A204.1 (cell line): ENCODE results near the gene DPT.

ENCODE experiments used
- FAIRE-seq: peaks from 2 replicates; lab custom pipeline; 2012; peaks lifted over from hg19 to GRCh38; lab: Jason Lieb, UNC

DPT gene

GRCh38 chr1:168698453-168698852 is 30.6 kb downstream of the DPT start:
- no peak for FAIRE-seq

DNA sequence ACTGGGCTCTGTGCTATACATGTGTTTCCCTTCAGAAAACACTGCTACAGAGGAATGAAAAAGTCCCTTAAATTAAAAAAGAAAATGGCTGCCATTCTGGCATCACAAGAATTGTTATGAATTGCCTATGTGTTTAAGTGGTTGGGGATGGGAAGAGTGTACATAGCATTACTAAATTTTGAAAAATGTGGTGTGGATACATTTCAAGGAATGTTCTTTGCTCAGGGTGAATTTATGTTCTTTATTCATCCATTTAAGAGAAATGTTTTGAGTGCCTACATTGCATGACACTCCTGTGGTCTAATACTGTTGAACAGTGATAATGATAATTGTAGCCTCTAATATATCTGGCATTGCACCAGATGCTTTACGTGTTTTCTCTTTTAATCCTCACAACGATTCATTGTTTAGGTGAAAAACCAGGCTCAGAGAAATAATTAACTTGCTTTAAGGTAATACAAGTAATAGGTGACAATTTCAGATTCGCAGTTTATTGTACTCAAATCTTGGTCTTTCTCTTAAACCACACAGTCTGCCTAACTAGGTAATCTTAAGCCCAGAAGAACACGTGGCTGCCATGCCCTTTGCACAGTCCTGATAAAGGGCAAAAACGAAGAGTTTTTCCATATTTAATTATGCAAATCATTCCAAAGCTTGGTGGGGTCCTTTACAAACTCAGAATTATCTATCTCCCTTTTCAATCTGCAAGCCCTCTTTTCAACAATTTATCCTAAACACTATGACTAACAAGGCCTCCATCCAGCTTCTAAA is 31.5 kb downstream of the DPT start:
- FAIRE-seq, result no peak

DNA sequence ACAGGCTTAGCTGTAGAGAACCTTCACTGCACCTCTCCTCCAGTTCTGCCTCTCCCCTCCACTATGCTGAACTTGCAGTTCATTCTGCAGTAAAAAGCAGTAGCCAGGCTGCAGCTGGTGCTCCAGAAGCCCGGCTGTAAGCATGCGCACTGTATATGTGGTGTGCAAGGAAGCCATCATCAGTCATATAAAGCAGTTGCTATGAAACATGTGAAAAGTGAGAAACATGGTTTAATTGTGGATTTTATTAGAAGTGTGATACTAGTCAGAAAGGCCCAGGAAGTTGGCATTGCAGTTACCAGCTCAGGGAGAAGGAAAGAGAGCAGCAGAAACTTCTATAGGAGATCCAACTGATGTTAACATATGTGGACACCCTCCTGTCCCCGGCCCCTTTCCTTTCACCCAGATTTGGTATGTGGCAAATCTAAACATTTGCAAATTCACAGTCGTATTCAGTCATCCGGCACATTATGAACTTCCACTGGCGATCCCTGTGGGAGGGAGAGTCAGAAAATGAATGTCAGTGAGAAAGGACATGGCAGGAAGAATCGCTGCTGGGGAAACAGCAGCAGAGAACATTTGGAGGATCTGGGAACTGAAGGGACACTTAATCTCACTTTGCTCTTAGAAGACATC is 32.8 kb downstream of the DPT start:
- FAIRE-seq, result no peak

- FAIRE-seq, result no peak
Observed at GRCh38 chr1:168693872-168694238, 35.2 kb downstream of the DPT start.

- FAIRE-seq, result no peak
Observed at GRCh38 chr1:168693197-168693871, 35.7 kb downstream of the DPT start.

DNA sequence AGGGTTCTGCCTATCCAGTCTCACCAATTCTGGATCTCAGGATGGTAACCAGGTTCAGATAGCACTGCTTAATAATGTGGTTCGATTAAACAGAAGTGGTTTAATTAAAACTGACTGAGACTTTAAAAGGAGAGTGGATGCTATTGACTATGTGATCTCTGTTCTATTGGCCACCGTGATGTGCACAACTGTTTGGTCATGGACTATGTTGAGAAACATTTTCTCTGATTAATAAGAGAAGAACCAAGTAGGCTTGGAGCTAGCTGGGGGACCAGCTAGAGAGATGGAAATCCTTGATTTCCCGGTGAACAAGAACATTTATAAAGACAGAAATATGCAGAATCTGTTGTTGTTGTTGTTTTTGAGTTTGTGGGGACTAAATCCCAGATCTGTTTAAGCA is 36.5 kb downstream of the DPT start:
- FAIRE-seq, result no peak

DNA sequence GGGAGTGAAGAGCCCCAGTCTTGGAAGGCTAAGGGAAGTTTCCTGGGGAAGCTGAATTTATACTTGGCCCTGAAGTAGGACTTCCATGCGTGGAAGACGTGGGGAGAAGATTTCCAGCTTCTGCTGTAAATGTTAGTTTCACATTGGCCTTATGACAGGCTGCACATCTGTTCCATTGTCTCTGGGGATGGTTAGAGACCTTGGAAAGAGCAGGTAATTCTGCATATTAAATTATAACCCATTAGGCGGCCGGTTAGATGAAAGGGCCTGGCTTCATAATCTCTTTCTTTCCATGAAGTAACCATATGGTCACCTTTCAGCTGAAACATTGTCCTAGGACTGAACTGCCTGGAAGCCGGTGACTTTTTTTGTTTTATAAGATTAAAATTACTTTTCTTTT is 37.5 kb downstream of the DPT start:
- no peak for FAIRE-seq

- FAIRE-seq, result no peak
Observed at GRCh38 chr1:168689726-168690602, 39.0 kb downstream of the DPT start.

DNA sequence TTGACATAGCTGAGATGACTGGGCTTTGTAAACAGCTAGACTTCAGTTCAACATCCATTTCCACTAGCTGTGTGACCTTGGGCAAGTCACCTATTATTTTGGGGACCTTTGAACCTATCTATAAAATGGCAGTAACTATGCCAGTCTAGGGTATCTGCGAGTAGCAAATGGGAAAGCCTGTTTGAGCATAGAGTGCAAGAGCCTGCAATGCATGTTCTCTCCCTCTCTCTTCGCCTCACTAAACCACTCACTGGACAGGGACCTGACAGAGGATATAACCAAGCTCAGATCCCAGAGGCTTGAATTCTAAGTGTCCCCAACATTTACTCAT is 39.7 kb downstream of the DPT start:
- FAIRE-seq, result no peak

DNA sequence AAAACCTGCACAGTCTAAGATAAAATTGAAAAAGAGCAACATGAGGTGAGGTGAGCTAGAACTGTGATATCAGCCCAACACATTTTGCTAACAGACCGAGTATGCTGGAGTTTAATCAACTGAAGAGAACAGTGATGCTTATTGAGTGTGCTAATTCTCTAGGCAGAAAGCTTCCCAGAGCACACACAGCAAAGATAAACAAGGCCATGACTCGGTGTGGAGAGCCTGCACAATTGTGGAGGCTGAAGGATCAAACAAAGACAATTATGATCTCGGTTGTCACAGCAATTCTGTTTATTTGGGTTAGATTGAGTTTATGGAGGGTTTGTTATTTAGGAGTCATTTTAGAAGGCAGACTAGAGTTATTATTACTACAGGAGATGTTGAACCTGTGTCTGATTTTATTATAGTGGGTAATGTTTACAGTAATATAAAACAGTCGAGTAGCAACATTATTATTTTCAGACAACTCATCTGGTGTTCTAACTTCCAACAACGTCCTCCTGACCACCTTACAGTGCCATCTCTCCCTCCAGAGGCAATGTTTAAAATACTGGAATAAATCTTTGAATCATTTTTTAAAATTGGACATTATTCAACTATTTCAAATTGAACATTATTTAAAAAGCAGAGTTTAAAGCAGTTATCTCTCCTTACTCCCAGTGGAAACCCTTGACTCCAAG is 40.2 kb downstream of the DPT start:
- no peak for FAIRE-seq

GRCh38 chr1:168687816-168688215 is 41.2 kb downstream of the DPT start:
- no peak for FAIRE-seq

- no peak for FAIRE-seq
Observed at GRCh38 chr1:168686666-168687065, 42.3 kb downstream of the DPT start.

DNA sequence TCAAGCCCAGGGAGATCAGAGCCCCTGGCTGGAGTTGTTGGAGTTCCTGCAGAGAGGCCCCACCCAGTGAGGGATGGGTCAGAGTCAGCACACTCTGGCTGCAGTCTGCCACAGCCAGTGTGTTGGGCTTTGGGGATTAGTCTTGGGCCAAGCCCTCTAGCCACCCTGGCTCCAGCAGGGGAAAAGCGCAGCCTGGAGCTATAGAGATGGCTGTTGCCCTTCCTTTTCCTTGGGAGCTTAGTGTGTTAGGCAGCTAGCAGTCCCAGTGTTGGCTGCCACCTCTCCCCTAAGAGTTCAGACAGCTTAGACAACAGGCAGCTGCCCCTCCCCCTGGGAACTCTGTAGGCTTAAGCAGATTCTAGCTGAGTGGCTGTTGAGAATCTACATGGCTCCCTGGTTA is 45.1 kb downstream of the DPT start:
- FAIRE-seq, result no peak

DNA sequence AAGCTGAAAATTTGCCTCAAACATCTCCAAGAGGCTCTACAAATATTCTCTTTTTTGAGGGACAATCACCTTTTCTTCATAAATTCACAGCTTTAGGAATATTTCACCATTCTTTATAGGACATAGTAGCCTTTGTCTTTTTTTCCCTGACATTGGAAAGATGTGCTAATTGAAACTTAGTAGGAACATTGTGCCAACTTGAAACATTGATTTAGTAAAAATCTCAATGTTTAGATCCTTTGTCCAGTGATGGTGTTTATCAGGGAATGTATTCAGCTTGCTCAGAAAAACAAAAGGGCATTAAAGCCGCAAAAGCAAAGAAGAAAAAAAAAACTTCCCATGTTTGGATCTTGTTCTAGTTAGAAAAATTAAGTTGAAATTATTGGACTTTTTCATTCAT is 52.1 kb downstream of the DPT start:
- FAIRE-seq, result no peak

GRCh38 chr1:168676029-168676812 is 52.8 kb downstream of the DPT start:
- no peak for FAIRE-seq

GRCh38 chr1:168673974-168674683 is 54.9 kb downstream of the DPT start:
- FAIRE-seq, result no peak

DNA sequence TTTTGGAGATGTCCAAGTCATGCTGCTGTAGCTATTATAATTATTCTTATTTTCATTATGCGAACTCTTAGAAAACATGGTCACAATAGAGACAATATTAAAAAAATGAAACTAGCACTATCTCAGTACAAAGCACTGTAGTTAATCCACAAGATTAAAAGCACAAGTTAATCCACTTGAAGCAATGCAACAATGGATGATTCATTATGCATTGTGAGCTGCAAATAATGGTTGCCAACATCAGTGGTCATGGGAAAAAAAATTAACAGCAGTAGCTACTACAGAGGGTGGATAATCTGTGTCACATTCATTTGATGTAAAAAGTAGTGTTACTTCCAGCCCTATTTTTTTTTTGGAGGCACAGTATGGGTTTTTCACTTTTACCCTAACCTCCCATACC is 56.7 kb downstream of the DPT start:
- FAIRE-seq, result no peak

- no peak for FAIRE-seq
Observed at GRCh38 chr1:168671782-168672181, 57.2 kb downstream of the DPT start.

GRCh38 chr1:168665975-168666374 is 63.0 kb downstream of the DPT start:
- FAIRE-seq, result no peak

- FAIRE-seq, result no peak
Observed at GRCh38 chr1:168664069-168664834, 64.8 kb downstream of the DPT start.
